PC-3 (cell line): ENCODE data around the gene C1orf116.

ENCODE experiments used
- CTCF ChIP-seq: fragments of 300-600 bp; sonication (generic); conservative IDR thresholded peaks from 2 replicates; pipeline ENCODE4 v1.5.1; 2017; ENCODE audit warnings: antibody characterized with exemption, low read depth, mild to moderate bottlenecking, low read length
- EZH2 ChIP-seq: fragments of 300-600 bp; sonication (generic); IDR thresholded peaks from one replicate; pipeline ENCODE4 v1.6.1; 2017; ENCODE audit warnings: antibody characterized with exemption, mild to moderate bottlenecking, low read length; ENCODE audit not compliant: unreplicated experiment
- EZH2phosphoT487 ChIP-seq: fragments of 300-600 bp; sonication (generic); IDR thresholded peaks from 2 replicates; pipeline ENCODE4 v1.6.1; 2018; ENCODE audit warnings: mild to moderate bottlenecking, antibody characterized with exemption, low read length, borderline replicate concordance

- TF ChIP-seq CTCF (no peak), EZH2 (no peak), EZH2phosphoT487 (no peak)
These were observed 38.9 kb upstream of the C1orf116 start for GRCh38 chr1:207071426-207071825.
